Small intestine (tissue), 7 donors: Measurements from ENCODE around the gene KLHL33. TPM values are rescaled to one million over a fixed set of nuclear protein-coding genes. Genes with fewer than 3 reads are reported as not detected.
A peak's percentile ranks its signal among the peaks of the same experiment; 100 is the strongest.

ENCODE experiments used
- DNase-seq, 2 donors: peaks; one replicate each; pipeline versions ENCODE4 v3.0.0 to v3.0.0-alpha.2; 2013
- FAIRE-seq: peaks from 2 replicates; lab custom pipeline; 2012; peaks lifted over from hg19 to GRCh38; lab: Jason Lieb, UNC
- H3K27ac ChIP-seq, 3 donors: one replicate each; pipeline ENCODE4 v1.5.1; 2013; ENCODE audit warnings: low read length in 2 of 3, mild to moderate bottlenecking in 2 of 3, control low read depth in 1 of 3, inconsistent platforms in 1 of 3, low read depth in 1 of 3, moderate library complexity in 1 of 3
- H3K27me3 ChIP-seq, 3 donors: one replicate each; pipeline ENCODE4 v1.6.1; 2013; ENCODE audit warnings: low read length in 3 of 3, inconsistent platforms in 1 of 3; ENCODE audit not compliant: control insufficient read depth in 3 of 3, insufficient read depth in 3 of 3
- H3K36me3 ChIP-seq, 3 donors: one replicate each; pipeline ENCODE4 v1.6.1; 2013; ENCODE audit warnings: low read length in 3 of 3, inconsistent platforms in 1 of 3, low read depth in 1 of 3, mild to moderate bottlenecking in 1 of 3, moderate library complexity in 1 of 3; ENCODE audit not compliant: control insufficient read depth in 3 of 3, insufficient read depth in 2 of 3
- H3K4me1 ChIP-seq, 3 donors: one replicate each; pipeline ENCODE4 v1.6.1; 2013; ENCODE audit warnings: low read length in 2 of 3, inconsistent platforms in 1 of 3, low read depth in 1 of 3, mild to moderate bottlenecking in 1 of 3, moderate library complexity in 1 of 3; ENCODE audit not compliant: control insufficient read depth in 3 of 3, insufficient read depth in 2 of 3
- H3K4me3 ChIP-seq, 3 donors: one replicate each; pipeline ENCODE4 v1.5.1; 2013; ENCODE audit warnings: low read length in 3 of 3, control low read depth in 1 of 3, inconsistent platforms in 1 of 3, low read depth in 1 of 3, mild to moderate bottlenecking in 1 of 3, moderate library complexity in 1 of 3
- H3K9me3 ChIP-seq, 2 donors: one replicate each; pipeline ENCODE4 v1.6.1; 2013; ENCODE audit warnings: low read depth in 1 of 2, low read length in 1 of 2; ENCODE audit not compliant: control insufficient read depth in 2 of 2, insufficient read depth in 1 of 2
- WGBS, 3 donors: extraction: QIAGEN DNeasy Blood & Tissue Kit; methylation state at CpG; one replicate each; pipeline ENCODE4 v1.1.7; 2013; 5-methylcytosine and 5-hydroxymethylcytosine counted together
- polyA plus RNA-seq, 4 donors: library from polyadenylated mRNA; stranded (reverse) in 3 of 4; unstranded in 1 of 4; fragments of 200-250 nt in 3 of 4; fragments of 120-200 nt in 1 of 4; gene quantifications; one replicate each; pipeline versions ENCODE4 v1.2.1 to v1.2.3, GENCODE V29; 2013
- donor health status: healthy with polysubstance abuse.
- donor health status: control.
- donor health status: control.
- donor health status: Bipolar disorder and iron deficiency.
- donor health status: healthy.

The KLHL33 gene
- polyA plus RNA-seq, 4 donors: under 0.01 to 0.37 (median 0.07) TPM; not detected in 1

DNA sequence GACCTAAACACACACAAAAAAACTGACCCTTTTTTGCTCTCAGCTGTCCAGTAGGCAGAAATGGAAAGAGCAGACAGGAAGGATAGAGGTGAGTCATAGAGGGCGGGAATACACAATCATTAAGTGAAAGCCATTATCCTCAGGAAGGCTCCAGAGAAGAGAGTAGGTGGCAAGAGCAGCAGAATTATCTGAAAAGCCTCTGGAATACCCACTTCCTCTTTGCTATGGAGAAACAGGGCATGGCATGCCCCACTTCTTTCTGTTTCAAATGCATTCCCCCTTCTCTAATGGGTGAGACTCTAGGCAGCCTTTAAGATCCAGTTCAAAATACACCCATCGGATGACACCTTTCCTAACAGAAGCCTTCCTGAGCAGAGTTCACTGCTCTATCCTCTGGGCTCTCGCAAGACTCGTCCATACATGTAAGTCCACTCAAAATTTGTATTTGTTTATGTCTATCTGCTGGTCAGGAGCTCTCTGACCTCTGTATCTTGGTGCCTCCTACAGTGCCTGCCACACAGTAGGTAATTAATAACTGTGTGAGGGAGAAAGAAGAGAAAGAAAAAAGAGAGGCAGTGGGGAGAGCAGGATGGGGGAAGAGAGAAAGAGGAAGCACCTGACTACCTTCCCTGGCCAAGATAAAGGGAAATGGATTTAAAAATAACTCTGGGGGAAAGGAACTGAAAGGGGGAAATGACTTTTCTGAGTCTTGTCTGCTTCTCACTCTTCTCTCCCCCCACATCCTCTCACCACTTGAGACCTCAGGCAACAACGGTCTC, 8.5 kb downstream of the KLHL33 start:
- Histone ChIP-seq H3K27ac (peak overlapping the region; percentile 28 to 77 (median 74)), H3K4me3 (peak overlapping the region in 1 of 3 donors; percentile 2), H3K27me3 (no peaks in the 10 kb centered on the region), H3K36me3 (no peaks in the 10 kb centered on the region), H3K4me1 (peaks cover 5 to 20% (median 7%) of the 10 kb centered on the region in 3 donors), H3K9me3 (no peaks in the 10 kb centered on the region)
- DNase-seq (peak; percentile 76 to 83), FAIRE-seq (no peak)
- WGBS, 3 donors: 45 to 46% (median 46%) methylated on average over 5 of the region's 5 CpGs

DNA sequence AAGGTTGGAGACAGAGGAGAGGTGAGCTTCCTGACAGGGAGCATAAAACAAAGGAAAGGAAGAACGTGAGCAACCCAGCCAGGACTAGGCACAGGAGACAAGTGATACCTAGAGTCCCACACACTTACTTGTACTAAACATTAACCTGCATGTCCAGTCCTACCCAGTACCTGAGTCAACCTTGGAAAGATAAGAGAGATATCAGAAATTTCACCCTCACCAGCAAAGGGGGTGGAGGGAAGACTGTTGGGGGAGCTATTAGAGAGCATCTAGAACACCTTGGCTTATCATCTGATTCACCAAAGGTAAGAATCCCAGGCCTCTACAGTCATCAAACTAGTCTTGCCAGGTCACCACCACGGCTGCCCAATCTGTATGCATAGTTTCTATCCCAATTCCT, 11.1 kb downstream of the KLHL33 start:
- Histone ChIP-seq H3K27ac (peak overlapping the region in 2 of 3 donors; percentile 9 to 54), H3K27me3 (no peaks in the 10 kb centered on the region), H3K36me3 (no peaks in the 10 kb centered on the region), H3K9me3 (no peaks in the 10 kb centered on the region), H3K4me1 (peaks cover 5 to 26% (median 5%) of the 10 kb centered on the region in 3 donors), H3K4me3 (no peak overlapping the region)
- 15 to 40% (median 15%) methylated on average over 2 of the region's 2 CpGs for WGBS, 3 donors
- DNase-seq: peak; percentile 35 to 64
- FAIRE-seq: no peak

DNA sequence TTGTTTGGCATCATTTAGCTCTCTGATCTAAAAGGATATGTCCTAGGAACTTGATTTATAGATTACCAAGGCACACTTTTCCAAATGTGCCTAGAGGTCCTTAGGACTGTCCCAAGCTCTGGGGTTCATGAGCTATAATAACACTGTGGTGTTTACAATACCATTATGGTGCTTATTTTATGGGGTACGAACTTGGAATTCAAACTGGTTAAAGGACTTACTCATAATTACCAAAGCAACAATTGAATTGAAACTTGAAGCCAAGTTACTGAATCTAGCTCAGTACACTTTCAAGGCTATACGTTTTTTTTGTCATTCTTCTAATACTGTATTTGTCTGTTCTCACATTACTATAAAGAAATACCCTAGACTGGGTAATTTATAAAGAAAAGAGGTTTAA, 13.1 kb downstream of the KLHL33 start:
- Histone ChIP-seq H3K27me3 (no peaks in the 10 kb centered on the region), H3K4me3 (no peak overlapping the region), H3K9me3 (no peaks in the 10 kb centered on the region), H3K36me3 (no peaks in the 10 kb centered on the region), H3K4me1 (peaks cover 6 to 37% (median 10%) of the 10 kb centered on the region in 3 donors), H3K27ac (no peak overlapping the region)
- DNase-seq (no peak), FAIRE-seq (no peak)
- WGBS, 3 donors: 47 to 59% (median 56%) methylated on average over 2 of the region's 2 CpGs

DNA sequence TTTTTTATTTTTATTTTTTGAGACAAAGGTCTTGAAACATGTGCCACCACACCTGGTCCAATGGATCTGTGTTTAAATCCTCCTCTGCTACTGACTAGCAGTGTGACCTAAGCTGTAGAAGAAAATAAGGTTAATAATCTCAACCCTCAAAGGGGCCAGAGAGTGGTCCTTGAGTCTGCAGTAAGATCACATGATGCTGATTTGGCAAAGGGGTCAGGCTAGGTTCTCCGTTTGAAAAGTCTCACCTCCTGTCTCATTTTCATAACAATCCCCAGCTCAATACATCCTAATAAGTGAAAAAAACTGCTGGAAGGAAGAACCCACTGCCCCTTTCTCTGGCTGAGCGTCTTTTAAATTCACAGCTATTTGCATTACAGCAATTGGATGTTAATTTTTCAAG, 14.7 kb downstream of the KLHL33 start:
- Histone ChIP-seq H3K27me3 (no peaks in the 10 kb centered on the region), H3K27ac (no peak overlapping the region), H3K36me3 (no peaks in the 10 kb centered on the region), H3K4me3 (no peak overlapping the region), H3K4me1 (peaks cover 5 to 47% (median 8%) of the 10 kb centered on the region in 3 donors), H3K9me3 (no peaks in the 10 kb centered on the region)
- 54 to 74% (median 72%) methylated on average over 2 of the region's 2 CpGs for WGBS, 3 donors
- DNase-seq: no peak
- FAIRE-seq: no peak

DNA sequence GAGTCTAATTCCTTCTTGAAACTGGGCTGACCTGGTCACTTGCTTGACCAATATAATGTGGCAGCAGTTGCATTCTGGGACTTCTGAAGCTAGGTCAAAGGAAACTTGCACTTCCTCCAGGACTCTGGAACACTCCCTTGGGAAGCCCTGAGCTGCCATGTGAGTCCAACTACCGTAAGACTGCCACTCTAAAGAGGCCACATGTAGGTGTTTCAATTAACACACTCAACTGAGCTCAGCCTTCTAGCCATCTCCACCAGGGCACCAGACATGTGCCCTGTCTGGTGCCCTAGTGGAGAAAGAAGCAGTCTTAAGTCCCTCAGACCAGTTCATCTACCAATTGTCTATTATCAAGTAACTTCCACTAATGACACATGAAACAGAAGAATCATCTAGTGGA, 16.5 kb downstream of the KLHL33 start:
- Histone ChIP-seq H3K27me3 (no peaks in the 10 kb centered on the region), H3K4me3 (no peak overlapping the region), H3K36me3 (no peaks in the 10 kb centered on the region), H3K4me1 (peaks cover 5 to 53% (median 8%) of the 10 kb centered on the region in 3 donors), H3K27ac (peak overlapping the region; percentile 71 to 92 (median 82)), H3K9me3 (no peaks in the 10 kb centered on the region)
- peak; percentile 71 to 73 for DNase-seq
- FAIRE-seq: no peak
- WGBS, 3 donors: 23 to 45% (median 39%) methylated on average over 1 of the region's 1 CpG

DNA sequence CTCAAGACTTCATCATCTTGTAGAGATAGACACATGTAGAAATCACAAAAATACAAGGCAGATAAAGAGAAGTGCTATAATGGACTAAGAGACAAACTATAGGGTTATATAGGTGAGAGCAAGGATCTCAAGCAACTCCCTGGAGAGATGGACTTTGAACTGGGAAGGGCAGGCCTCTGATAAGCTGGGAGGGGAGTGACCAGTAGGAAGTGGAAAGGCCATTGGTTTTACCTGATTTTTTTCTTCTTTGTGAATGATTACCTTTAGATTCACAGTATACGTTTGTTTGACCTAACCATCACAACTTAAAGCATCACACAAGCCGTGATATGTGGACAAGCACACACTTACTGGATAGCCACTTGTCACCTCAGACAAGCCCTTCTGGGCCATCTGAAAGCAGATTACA, 17.5 kb downstream of the KLHL33 start:
- no peaks in the 10 kb centered on the region for H3K27me3 ChIP-seq
- no peak for FAIRE-seq
- H3K36me3 ChIP-seq: no peaks in the 10 kb centered on the region
- peaks cover 8 to 59% (median 12%) of the 10 kb centered on the region in 3 donors for H3K4me1 ChIP-seq
- DNase-seq: peak; percentile 96 to 99
- H3K4me3 ChIP-seq: no peak overlapping the region
- H3K27ac ChIP-seq: peak overlapping the region; percentile 71 to 92 (median 82)
- no peaks in the 10 kb centered on the region for H3K9me3 ChIP-seq
- 27 to 66% (median 43%) methylated on average over 2 of the region's 2 CpGs for WGBS, 3 donors

DNA sequence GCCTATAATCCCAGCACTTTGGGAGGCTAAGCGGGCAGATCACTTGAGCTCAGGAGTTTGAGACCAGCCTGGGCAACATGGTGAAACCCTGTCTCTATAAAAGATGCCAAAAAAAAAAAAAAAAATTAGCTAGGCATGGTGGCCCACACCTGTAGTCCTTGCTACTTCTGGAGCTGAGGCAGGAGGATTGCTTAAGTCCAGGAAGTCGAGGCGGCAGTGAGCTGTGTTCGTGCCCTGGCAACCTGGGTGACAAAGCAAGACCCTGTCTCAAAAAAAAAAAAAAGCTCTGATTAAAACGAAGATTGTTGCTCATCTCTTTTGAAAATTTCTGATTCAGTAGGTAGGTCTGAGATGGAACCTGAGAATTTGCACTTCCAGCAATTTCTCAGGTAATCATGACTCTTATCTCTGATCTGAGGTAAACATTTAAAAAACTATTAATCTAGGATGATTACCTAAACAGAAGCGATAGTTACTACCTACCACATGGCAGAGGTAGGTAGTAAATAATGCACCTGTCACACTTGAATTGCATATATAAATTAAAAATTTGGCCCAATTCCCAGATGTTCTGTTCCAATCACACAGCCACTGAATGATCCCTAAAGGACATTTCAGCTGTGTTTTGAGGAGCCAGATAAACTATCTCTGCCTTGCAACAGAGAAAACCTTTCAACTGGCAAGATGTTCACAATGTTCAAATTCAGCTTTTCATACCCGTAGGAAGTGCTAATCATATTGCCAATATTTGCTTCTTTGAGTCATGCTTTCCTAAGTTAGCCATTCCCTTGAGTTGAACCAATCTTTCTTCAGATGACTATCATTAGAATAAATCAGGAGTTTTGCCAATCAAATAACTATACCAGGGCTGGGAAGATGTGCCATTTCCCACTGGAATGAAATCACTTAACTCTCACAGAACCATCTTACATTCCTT, 18.4 kb downstream of the KLHL33 start:
- no peak for FAIRE-seq
- DNase-seq: peak; percentile 49 to 89
- Histone ChIP-seq H3K27ac (peak overlapping the region; percentile 82 to 92 (median 86)), H3K36me3 (no peaks in the 10 kb centered on the region), H3K9me3 (no peaks in the 10 kb centered on the region), H3K4me1 (peaks cover 8 to 59% (median 12%) of the 10 kb centered on the region in 3 donors), H3K27me3 (no peaks in the 10 kb centered on the region), H3K4me3 (no peak overlapping the region)
- WGBS, 3 donors: 21 to 53% (median 33%) methylated on average over 7 of the region's 7 CpGs

DNA sequence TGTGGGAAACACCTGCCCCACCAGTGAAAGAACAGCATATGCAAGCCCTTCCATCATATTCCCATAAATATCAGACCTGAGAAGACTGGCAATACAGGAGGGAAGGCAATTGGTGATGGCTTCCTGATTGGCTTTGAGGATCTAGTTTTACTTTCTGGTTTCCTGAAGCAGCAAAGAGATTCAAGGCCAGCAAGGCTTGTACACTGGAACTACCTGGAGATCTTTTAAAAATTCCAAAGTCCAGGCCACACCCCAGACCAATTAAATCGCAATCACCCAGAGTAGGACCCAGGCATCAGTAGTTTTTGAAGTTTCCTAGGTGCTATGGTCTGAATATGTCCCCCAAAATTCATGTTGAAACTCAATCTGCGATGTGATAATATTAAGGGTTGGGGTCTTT, 19.7 kb downstream of the KLHL33 start:
- FAIRE-seq (no peak), DNase-seq (peak; percentile 80 to 93)
- Histone ChIP-seq H3K27me3 (no peaks in the 10 kb centered on the region), H3K36me3 (no peaks in the 10 kb centered on the region), H3K9me3 (no peaks in the 10 kb centered on the region), H3K4me1 (peaks cover 8 to 60% (median 11%) of the 10 kb centered on the region in 3 donors), H3K4me3 (peak overlapping the region in 1 of 3 donors; percentile 17), H3K27ac (peak overlapping the region; percentile 55 to 92 (median 86))
- WGBS, 3 donors: 52 to 80% (median 65%) methylated on average over 2 of the region's 2 CpGs
